NCI-H1694 (cell line): ENCODE measurements around the gene FCRL2.
"Not testable (repeated sequence)": the region's sequence is repeated elsewhere in the genome, so short reads cannot be mapped to it uniquely, and the experiment has no call there.

Experiments used
- DNase-seq: peaks from one replicate; lab custom pipeline; 2025; lab: John Stamatoyannopoulos, UW

Gene FCRL2

GRCh38 chr1:157753611-157754010 is 23.3 kb downstream of the FCRL2 start:
- DNase-seq = no peak

- no peak for DNase-seq
These were observed 25.6 kb downstream of the FCRL2 start for GRCh38 chr1:157751283-157751682.

DNA sequence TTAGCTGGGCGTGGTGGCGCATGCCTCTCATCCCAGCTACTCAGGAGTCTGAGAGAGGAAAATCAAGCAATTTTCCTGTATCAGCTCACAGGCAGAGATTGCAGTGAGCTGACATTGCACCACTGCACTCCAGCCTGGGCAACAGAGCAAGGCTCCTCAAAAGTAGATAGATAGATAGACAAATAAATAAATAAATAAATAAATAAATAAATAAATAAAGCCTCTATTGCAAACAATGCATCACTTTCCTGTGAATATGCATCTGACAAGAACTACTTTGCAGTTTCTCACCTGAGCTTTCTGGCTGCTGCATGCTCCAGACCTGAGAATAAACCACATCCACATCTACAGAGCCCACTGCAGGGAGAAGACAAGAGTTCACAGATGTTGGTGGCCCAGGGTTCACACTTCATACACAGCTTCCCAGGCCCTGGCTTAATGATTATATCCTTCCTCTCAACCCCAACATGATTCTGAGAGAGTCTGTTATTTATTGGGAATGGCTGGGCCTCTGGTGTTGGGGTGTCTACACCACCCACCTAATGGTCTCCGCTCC is 28.6 kb downstream of the FCRL2 start:
- DNase-seq = no peak

DNA sequence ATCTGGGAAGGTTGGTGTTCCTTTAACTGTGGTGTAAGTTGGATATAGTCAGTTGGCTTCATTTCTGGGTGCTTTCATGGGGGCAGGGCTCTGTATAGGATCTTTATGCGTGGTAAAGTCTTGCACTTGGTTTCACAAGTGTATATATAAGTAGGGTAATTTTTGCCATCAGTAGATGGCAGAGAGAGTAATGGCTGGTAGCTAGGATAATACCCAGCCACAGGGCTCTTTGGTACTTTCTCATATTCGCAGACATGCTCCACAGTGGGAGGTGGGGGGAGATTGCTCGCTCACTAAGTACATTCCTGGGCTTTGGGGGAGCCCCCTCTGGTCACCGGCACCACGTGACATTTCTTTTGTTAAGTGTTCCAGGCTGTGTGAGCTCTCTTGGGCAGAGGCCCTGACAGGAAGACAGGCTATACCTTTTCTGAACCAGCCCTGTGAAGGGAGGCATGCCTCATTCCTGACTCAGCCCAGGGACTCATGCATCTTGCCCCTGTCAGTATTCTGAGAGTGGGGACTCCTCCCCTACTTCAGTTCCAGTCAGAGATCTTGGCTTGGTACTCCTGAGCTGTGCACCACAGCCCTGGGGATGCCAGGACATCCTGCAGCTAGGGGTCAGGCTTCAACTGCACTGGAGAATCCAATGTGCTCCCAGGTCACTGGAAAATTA is 37.6 kb downstream of the FCRL2 start:
- no peak for DNase-seq

- not testable (repeated sequence) for DNase-seq
These were observed 40.9 kb downstream of the FCRL2 start for GRCh38 chr1:157735991-157736390.

DNA sequence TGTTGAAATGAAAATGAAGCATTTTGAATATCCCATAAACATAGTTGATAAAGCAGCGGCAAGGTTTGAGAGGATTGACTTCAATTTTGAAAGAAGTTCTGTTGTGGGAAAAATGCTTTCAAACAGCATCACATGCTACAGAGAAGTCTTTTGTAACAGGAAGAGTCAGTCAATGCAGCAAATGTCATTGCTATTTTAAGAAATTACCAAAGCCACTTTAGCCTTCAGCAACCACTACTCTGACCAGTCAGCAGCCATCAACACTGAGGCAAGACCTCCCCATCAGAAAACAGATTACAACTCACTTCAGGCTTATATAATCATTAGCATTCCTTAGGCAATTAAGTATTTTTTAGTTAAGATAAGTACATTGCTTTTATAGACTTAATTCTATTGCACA is 42.6 kb downstream of the FCRL2 start:
- no peak for DNase-seq

DNA sequence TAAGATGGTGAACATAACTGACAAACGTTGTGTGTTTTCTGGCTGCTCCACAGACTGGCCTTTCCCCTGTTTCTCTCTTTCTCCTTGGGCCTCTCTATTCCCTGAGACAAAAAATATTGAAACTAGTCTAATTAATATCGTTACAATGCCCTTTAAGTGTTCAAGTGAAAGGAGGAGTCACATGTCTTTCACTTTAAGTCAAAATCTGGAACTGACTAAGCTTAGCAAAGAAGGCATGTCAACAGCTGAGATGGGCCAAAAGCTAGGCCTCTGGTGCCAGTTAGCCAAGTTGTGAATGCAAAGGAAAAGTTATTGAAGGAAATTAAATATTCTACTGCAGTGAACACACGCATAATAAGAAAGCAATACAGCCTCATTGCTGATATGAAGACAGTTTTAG is 44.2 kb downstream of the FCRL2 start:
- no peak for DNase-seq

GRCh38 chr1:157725221-157725577 is 51.7 kb downstream of the FCRL2 start:
- no peak for DNase-seq

DNA sequence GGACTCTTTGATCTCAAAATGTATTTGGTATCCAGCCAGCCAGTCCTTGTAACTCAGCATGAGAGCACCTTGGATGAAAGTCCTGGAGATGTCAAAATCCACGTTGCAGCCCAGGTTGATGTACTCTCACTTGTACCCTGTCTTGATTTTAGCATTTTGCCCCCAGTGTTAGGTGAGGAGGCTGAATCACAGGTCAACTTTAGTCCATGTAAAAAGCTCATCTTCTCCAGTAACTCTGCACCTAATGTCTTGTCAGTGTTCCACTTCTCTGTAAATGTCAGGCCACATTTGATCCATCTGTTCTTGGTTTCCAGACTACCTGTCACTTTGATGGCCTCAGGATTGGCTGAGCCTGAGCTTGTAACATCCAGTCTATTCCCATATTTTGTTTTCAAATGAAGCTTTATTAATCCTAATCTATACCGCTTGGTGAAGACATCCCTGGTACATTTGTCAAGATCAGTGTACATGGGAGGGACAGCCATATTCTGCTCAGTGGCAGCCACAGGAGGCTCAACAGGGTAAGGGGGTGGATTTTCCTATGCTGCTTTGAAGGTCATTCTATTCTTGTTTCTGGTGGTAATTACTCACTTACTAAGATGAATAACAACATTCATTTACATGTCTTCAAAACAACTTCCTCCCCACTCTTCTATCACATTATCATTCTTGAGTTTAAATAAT is 52.3 kb downstream of the FCRL2 start:
- no peak for DNase-seq

- DNase-seq = no peak
These were observed 53.8 kb downstream of the FCRL2 start for GRCh38 chr1:157723157-157723556.

GRCh38 chr1:157721985-157722384 is 54.9 kb downstream of the FCRL2 start:
- DNase-seq = no peak

- DNase-seq = no peak
These were observed 61.2 kb downstream of the FCRL2 start for GRCh38 chr1:157715736-157716135.

- no peak for DNase-seq
These were observed 65.1 kb downstream of the FCRL2 start for GRCh38 chr1:157711802-157712201.

DNA sequence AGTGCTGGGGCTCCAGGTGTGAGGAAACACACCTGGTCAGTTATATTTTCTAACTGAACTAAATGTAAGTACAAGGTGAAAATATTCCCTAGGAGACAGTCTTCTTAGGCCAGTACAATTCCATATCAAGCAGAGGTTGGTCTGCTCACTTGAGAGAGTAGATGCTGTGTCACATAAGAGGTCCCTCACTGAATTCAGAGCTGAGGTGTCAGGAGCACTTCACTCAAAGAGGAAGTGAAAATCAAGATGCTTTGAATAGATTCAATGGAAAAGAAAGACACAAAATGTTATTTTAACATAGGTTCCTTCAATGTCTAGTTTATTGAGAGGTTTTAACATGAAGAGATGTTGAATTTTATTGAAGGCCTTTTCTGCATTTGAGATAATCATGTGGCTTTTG is 72.1 kb downstream of the FCRL2 start:
- DNase-seq = no peak

GRCh38 chr1:157703981-157704380 is 73.0 kb downstream of the FCRL2 start:
- no peak for DNase-seq

DNA sequence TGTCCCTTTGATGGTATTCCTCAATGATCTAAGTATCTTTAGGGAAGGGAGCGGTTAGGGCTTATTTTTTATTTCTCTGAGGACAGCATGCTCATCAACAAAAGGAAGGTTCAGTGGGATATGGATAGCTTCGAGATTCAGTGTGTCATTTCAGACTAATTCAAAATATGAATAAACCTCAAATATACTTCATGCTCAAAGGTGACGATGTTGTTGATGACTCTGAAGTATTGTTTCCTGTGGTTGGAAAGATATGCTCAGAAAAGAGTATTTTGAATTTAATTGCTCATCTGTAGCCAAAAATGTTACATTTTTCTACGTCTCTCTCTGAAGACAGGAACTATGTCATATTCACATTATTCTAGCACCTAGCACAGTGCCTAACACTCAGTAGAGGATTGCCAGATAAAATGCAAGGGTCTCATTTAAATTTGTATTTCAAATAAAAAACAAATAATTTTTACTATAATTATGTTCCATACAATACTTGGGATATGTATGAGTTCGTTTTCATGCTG is 74.6 kb downstream of the FCRL2 start:
- DNase-seq = no peak

DNA sequence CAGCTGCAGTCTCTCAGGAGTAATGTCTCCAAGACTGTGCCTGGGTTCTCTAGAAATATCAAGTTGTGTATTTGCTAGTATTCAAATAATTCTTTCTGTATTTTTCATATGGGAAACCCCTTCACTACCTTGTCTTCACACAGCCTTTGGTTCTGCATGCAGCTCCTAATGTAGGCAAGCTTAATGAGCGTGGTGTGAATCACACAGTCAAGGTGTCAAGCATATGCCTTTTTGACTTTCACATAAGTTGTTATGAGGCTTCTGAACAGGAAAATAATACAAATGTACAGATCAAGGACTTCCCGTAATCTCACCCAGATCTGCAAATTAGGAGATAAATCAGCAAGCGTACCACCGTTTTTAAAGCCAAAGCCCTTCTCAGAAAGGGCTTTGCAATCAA is 76.2 kb downstream of the FCRL2 start, which contains the start of gene FCRL3:
FCRL3 (minus strand) TSS at position 38 of the 400 bp plus-strand sequence. CDS start 280 bp downstream, outside the sequence.
- no peak for DNase-seq

DNA sequence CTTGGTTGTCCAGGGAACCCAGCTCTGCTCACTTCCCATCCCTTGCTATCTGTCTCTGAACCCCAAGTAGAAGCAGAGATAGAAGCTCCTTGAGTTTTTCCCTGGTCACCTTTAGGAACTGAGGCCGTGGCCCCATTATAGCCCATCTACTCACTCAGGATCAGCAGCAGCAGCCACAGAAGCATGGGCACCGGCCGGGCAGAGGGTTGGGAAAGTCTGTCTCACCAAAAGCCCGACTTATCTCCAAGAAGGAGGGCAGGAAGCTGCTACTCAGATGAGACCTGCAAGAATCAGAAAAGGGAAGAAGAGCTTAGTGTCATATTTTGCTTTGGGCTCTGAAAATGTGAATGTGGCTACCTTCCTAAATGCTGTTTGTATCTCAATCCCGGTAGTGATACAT is 76.6 kb downstream of the FCRL2 start:
- DNase-seq = no peak

GRCh38 chr1:157697781-157698569 is 79.0 kb downstream of the FCRL2 start:
- no peak for DNase-seq

GRCh38 chr1:157696966-157697628 is 79.8 kb downstream of the FCRL2 start:
- no peak for DNase-seq
